OCI-LY3 (cell line): Measurements from ENCODE around the gene ACBD6.

ENCODE experiments used
- CTCF ChIP-seq: fragments of 200-600, 300-600 bp; sonication (generic); IDR thresholded peaks from 2 replicates; pipeline ENCODE4 v1.5.1; 2014; ENCODE audit warnings: antibody characterized with exemption, low read length, low read depth
- EZH2phosphoT487 ChIP-seq: fragments of 200-600 bp; shearing (Covaris generic); IDR thresholded peaks from 2 replicates; pipeline ENCODE4 v1.6.1; 2018; ENCODE audit warnings: antibody characterized with exemption, mixed run types, low read depth

GRCh38 chr1:180366371-180367068, 135.9 kb downstream of the ACBD6 start:
- TF ChIP-seq CTCF (no peak), EZH2phosphoT487 (no peak)
